HG03103 (cell line): ENCODE results near the gene MUC7.
A peak's percentile ranks its signal among the peaks of the same experiment; 100 is the strongest.
"Not testable (repeated sequence)": the region's sequence is repeated elsewhere in the genome, so short reads cannot be mapped to it uniquely, and the experiment has no call there.

ENCODE experiments used
- ATAC-seq: cut with Tn5 transposase; IDR thresholded peaks from one replicate; pipeline ENCODE4 v1.9.1; 2021; ENCODE audit warnings: low read depth; ENCODE audit not compliant: unreplicated experiment

MUC7 gene

DNA sequence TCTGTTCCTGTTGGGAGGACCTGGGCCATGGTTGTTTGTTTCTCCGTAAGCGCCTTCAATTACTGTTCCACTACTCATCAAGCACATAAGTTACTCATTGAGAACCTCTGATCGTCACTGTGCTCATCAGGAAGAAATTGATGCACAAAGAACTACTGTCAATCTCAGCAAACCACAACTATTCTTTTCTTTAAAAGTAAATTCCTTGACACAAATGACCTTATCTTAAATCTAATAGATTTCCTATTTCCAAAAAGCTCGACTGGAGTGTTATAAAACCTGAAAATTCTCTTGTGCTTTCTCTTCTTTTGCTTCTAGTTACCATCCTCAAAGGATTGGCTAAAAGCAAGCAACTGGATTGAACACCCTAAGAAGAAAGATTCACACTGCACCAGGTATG, at the start of gene MUC7:
Gene MUC7 (plus strand): TSS at position 301 of the 400 bp plus-strand sequence. CDS start 1,825 bp downstream, outside the sequence.
- ATAC-seq = no peak

DNA sequence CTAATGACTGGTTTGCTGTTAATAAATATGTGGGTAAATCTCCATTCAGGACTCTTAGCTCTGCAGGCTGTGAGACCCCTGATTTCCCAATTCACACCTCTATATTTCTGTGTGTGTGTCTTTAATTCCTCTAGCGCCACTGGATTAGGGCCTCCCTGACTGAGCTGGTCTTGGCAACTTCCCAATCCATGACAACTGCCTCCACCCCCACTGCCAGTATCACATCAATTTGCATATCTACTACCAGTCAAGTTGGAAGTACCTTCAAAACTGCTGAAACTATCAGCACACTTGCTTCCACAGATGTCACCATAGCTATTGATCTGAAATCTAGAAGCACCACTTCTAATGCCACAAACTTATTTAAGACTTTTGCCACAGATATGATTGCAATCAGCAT, 46.7 kb upstream of the MUC7 start:
- ATAC-seq = no peak

DNA sequence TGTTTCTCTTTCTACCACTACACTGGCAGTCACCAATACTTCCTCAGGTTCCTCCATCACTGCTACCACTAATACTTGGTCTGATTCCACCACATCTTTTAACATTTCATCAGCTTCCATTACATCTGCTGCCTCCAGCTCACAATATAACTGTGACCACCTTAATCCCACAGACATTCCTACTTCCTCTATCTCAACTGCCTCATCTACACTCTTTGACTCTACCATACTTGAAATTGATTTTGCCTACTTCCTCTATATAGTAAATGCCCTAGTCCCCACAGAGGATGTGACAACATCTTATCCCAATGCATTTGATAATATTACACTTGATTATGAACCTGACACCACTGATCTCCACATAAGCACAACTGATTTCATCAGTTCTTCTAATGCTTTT, 45.2 kb upstream of the MUC7 start:
- no peak for ATAC-seq

DNA sequence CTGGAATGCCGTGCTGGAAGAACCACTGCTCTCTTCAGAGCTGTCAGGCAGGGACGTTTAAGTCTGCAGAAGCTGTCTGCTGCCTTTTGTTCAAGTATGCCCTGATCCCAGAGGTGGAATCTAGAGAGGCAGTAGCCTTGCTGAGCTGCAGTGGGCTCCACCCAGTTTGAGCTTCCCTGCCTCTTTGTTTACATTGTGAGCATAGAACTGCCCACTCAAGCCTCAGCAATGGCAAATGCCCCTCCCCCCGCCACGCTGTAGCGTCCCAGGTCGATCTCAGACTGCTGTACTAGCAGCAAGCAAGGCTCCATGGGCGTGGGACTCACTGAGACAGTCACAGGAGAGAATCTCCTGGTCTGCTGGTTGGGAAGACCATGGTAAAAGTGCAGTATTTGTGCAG, 34.8 kb upstream of the MUC7 start:
- ATAC-seq = no peak

DNA sequence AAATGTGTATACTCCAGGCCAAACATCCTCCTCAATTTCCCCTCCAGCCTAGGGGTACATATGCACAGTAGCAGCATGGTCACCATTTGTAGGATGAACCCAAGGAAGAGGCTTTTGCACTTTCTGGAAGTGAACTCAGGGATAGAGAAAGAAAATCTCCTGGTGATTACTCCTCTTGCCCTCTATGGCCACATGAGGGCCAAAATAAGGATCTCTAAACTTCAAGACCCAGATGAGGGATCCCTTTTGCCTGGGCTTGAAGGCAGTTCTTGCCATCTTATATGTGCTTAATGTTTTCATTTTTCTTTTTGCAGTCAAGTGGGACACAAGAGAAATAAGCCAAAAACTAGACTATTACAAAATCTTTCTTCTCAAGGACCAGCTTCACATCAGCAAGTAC, 29.5 kb upstream of the MUC7 start:
- no peak for ATAC-seq

DNA sequence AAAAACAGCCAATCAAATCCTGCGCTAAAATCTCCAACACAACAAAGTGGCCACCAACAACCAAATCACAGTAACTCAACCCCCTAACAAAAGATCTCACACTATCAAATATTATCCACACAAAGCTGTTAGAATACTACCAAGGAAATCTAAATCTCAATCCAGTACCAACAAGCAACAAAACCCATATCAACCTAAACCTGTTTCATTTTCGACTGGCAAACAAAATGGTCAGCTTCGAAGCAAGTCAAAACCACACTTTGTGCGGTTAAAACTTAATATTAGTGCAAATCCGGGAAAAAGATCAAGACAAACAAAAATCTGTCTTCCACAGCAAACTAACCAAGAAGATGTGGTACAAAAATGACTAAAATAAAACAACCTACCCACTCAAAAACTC, 28.7 kb upstream of the MUC7 start:
- no peak for ATAC-seq

DNA sequence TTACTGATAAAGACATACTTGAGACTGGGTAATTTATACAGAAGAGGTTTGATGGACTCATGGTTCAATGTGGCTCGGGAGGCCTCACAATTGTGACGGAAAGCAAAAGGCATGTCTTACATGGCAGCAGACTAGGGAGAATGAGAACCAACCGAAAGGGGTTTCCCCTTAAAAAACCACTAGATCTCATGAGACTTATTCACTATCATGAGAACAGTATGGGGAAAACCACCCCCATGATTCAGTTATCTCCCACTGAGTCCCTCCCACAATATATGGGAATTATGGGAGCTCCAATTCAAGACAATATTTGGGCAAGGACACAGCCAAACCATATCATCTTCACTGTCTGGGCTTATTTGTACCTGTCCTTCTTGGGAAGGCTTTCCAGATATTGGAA, 22.8 kb upstream of the MUC7 start:
- ATAC-seq = peak; percentile 60

DNA sequence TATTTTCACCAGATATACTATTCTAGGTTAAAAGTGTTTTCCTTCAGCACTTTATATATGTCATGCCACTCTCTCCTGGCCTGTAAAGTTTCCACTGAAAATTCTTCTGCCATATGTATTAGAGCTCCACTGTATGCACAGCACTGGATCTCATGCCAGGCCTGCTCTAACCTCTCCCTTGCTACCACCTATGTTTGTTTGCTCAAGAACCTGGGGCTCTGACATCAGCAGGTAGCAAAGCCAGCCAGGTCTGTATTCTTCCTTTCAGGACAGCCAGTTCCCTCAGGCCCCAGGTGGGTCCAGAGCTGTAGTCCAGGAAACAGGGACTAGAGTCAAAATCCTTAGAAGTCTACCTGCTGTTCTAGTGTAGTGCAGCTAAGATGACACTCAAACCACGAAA, 19.1 kb upstream of the MUC7 start:
- ATAC-seq = no peak

DNA sequence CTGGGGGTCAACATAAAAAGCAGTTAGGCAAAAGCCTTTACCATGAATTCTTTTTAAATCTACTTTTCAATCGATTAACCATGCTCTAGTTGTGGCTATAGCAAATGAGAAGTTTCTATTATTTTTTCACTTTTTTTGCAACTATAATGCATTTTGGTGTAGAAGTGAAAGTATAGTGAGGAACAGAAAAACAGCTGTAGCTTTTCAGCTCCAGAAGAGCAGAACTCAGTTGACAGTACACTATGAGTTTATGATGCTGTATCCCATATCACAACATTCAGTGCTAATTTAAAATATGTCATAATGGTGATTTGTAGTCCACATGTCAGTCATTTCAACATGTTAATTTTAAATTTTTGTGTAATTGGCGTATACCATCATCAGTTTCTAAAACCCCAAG, 8.7 kb upstream of the MUC7 start:
- ATAC-seq = no peak

DNA sequence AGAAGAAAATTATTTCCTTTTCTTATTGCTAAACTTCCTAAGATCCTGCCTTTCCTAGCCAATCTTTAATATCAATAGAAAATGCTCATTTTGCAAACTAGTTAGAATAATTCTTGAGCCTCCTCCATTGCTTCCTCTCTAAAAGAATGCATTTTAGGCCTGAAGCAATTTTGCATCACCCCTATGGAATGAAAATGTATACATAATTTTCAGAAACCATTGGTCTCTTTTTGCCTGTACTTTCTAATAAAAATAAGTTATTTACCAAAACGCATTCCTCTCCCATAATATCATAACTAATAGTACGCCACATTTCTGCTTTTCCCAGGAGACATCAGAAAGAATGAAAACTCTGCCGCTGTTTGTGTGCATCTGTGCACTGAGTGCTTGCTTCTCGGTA, 1.7 kb downstream of the MUC7 start:
- no peak for ATAC-seq

DNA sequence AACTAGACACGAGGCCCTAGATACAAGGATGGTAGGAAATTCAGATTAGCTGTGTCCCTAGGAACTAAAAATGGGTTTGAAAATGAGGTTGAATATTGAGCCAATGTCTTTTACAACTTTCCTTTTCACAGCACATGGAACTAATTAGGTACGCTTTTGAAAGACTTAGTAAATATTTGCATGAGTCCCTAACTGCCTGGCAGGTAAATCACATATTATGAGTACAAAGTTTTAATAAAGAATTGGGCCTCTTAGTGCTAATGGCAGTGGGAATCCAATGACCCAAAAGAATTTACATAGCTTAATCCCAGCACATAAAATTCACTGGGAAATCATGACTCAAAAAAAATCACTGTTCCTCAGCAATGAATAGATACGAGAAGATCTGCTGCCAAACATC, 16.8 kb downstream of the MUC7 start:
- no peak for ATAC-seq

DNA sequence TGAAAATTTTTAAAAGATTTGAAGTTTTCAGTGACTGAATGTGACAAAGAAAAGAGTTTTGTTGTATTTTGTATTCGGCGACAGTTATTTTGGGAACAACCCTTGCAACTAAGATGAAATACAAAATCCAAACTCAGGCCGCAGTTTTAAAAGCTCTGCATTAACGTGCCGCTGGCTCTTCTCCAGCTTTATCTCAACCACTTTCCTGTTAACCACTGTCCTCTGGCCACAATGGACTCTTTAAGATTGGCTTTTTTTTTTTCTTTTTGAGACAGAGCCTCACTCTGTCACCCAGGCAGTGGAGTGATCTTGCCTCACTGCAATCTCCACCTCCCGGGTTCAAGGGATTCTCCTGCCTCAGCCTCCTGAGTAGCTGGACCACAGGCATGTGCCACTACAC, 24.2 kb downstream of the MUC7 start:
- ATAC-seq = no peak

DNA sequence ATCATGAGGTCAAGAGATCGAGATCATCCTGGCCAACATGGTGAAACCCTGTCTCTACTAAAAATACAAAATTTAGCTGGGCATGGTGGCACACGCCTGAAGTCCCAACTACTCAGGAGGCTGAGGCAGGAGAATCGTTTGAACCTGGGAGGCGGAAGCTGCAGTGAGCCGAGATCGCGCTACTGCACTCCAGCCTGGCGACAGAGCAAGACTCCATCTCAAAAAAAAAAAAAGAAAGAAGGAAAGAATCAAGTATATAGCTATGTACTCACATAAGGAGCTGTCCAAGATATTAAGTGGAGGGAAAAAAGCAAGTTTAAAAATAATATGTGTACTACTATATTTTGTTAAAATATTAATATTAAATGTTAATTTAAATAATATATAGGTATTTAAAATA, 29.8 kb downstream of the MUC7 start:
- not testable (repeated sequence) for ATAC-seq

DNA sequence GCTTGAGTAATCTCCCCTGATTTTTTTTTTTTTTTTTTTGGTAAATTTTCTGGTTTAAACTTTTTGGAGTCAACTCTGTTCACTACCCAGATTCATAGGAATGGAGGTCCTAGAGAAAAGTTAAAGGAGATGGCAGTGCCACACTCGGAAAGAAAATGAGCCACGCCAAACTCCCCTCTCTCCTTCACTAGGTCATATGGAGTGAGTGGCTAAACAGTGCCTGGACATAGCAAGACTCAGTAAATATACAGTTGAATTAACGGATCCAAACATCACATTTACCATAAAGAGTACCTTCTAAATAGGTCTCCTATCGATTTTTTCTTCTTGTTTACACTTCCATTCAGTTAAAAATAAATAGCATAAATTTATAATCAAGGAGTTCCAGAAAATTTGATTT, 32.7 kb downstream of the MUC7 start:
- no peak for ATAC-seq

DNA sequence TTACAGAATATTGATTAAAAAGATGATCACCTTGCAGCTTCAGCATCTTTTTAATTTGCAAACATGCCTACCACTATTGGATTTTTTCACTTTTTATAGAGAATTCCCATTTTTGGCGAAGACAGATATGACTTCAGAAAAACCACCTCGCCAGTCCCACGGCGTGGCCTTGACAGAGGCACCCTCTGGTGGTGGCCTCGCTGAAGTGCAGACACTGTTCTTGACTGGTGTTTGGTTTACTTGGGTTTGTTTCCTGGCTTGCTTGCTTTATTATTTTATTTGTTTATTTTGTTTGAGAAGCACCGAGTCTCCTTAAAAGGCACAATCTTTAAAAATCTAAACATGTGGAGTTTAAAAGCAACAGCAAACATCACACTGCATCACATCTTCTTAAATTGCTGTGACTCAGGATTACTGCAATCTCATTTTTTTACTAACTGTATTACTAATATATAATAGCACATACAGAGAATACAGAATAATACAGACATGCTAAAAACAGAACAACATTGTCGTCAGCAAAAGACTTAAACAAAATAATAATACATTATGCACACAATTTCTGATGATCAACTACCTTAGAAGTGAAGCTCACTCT, 33.3 kb downstream of the MUC7 start:
- ATAC-seq = peak; percentile 93

DNA sequence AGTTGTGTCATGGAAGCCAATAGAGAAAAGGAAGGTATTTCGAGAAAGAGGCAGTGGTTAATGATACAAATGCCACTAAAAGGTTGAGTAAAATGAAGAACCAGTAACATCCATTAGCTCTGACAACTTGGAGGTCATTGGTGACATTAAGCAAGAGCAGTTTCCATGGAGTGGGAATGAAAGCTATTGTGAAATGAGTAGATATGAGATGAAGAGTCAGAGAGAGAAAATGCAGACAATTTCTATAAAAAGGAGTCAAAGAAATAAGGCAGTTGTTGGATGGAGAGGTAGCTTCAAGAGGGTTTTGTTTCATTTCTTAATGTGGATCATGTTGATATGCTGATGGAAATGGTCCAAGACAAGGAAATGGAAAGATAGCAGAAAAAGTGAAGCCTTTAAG, 36.8 kb downstream of the MUC7 start:
- no peak for ATAC-seq

DNA sequence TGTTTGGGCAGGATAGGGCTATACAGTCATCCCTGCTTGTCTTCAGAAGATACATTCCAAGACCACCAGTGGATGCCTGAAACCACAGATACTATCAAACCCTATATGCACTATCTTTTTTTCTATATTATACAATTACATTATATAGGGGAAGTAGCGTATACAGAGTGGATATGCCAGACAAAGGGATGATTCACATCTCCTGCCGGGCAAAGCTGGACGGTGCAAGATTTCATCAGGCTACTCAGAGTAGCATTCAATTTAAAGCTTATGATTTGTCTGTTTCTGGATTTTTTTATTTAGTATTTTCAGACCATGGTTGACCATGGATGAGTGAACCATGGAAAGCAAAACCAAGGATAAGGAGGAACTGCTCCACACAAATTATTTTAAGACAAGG, 39.4 kb downstream of the MUC7 start:
- no peak for ATAC-seq

DNA sequence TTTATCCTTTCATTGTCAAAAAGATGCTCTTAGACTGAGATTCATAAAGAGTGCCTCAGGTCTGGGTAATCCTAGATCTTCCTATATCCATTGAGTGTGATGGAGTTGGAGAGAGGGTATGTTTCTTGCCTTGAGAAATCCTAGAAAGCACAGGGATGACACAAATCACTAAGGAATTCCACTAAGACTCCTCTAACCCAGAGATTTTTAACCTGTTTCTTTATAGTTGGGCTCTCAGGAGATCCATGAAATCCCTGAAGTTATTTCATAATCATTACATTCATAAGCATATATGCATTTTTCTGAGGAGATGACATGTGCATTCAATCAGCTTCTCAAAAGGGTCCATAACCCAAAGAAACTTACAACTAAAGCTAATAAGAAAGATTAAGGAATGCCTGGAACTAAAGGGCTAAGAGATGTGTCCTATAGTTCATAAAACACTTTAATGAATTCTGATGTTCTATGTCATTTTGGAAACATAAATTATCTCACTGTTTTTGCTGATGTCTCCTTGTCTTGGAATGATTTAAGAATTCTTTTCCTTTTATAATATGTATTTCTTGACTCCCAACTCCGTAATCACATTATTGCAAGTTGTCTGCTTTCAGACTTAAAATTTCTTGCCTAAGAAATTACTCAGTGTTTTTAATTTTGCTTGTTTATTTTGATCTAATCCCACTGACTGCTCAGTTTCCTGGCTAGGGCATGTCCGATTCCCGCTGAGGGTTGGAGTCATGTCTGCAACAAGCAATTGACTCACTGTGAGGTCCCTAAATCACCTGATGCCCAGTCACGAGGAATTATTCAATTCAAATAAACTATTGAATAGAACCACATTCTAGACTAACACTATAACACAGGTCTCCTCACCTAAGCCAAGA, 43.6 kb downstream of the MUC7 start:
- ATAC-seq = no peak

DNA sequence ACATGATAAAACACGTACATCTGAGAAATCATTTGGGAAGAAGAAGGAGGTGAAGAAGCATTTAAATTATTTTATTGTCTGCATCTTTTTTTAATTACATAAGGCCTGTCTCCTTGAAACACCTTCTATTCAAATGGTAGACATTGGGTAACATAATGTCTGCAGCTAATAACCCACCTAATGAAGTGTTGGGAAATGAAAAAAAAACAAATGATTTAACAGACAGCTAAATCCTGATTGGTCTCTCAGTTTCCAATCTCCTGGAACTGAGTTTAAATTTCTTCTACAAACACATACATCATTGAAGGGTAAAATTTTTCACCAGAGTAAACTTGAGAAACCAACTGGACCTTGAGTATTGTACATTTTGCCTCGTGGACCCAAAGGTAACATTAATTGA, 46.3 kb downstream of the MUC7 start, which contains the start of gene AMTN:
Gene AMTN (plus strand): TSS at position 301 of the 400 bp plus-strand sequence. CDS start 209 bp downstream, outside the sequence.
- ATAC-seq = no peak

DNA sequence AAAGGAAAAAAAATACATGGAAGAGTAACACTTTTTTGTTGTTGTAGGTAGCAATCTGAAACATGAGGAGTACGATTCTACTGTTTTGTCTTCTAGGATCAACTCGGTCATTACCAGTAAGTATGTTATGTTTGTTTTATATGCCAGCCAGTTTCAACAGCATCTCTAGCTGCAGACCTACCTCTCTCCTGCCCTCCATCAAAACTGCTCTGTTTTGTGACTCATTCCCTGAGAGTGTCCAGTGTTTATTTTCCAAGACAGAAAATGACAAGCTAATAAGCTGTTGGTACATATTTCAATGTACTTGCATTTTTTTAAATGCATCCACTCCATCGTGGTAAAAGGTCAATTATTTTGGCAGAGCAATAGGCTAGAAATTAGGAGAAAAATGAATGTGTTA, 46.7 kb downstream of the MUC7 start:
- no peak for ATAC-seq

DNA sequence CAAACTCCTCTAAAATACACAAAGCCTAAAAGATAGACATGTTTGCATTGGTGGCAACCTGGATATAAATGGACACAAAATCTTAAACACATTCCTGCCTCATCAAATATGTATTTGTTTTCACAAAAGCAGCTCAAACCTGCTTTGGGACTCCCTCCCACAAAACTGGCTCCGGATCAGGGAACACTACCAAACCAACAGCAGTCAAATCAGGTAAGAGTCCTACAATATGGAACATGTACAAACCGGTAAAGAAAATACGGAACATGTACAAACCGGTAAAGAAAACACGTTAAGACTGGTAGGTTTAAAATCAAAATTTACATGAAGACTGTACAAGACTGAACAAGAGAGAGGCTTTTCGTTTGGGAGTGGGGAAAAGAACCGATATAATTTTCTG, 50.6 kb downstream of the MUC7 start:
- ATAC-seq = no peak

DNA sequence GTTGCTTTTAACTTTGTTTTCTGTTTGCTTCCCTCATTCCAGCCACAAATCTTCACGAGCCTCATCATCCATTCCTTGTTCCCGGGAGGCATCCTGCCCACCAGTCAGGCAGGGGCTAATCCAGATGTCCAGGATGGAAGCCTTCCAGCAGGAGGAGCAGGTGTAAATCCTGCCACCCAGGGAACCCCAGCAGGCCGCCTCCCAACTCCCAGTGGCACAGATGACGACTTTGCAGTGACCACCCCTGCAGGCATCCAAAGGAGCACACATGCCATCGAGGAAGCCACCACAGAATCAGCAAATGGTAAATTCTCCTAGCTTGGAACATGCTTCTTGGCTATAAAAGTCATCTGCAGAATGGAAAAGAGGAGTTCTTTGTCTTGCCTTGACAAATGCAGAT, 59.0 kb downstream of the MUC7 start:
- ATAC-seq = no peak
